ENCODE measurements around the gene ZNF160. TPM values are rescaled to one million over a fixed set of nuclear protein-coding genes. Genes with fewer than 3 reads are reported as not detected.

The ZNF160 gene
- total and polyA plus RNA-seq, 2 experiments from 2014 or later = 16.9 to 48.7 TPM

DNA sequence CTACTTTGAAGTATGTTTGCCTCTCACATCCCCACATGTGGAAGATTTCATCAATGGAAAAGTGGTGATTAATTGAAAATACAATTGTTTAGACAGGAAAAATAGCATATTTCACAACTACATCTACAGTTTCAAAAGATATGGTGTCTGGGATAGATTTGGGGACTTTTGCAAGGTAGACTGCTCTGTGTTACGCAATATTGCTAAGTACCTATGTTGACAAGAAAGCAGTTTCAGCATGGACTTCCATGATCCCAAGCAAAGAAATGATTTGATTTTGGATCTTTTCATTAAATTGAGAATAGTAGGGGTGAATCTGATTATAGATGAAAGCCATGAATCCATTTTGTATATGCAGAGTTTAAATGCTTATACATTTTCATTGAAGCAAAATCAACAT is 10.5 kb downstream of the ZNF160 start:
- peaks cover 10% of the 10 kb centered on the region for H3K27me3 Mint-ChIP-seq (ENCODE audit: insufficient read depth, low read depth, poor library complexity)
- H3K27ac ChIP-seq (ENCODE audit: low read depth) = no peak overlapping the region
- no peak overlapping the region for H3K27ac Mint-ChIP-seq
- peaks cover 4% of the 10 kb centered on the region; the same call in 1 of the 2 replicates for H4K20me1 ChIP-seq (replicated peaks; ENCODE audit: insufficient read depth)
- TF ChIP-seq NANOG (IDR thresholded peaks at IDR 0.05; ENCODE audit: borderline replicate concordance) (no peak), EZH2 (IDR thresholded peaks at IDR 0.05; ENCODE audit: low read depth, unreplicated experiment) (no peak), JUNB (IDR thresholded peaks at IDR 0.05; ENCODE audit: unreplicated experiment) (no peak), EZH2phosphoT487 (IDR thresholded peaks at IDR 0.05; ENCODE audit: unreplicated experiment) (no peak), STAT1 (IDR thresholded peaks at IDR 0.05; ENCODE audit: unreplicated experiment) (no peak), ZNF114 (CRISPR knock-in tag; IDR thresholded peaks at IDR 0.05) (no peak), ZNF331 (CRISPR knock-in tag; IDR thresholded peaks at IDR 0.05; ENCODE audit: low read depth) (no peak), CREB1 (CRISPR knock-in tag; IDR thresholded peaks at IDR 0.05; ENCODE audit: low read depth) (no peak), POLR2AphosphoS5 (IDR thresholded peaks at IDR 0.05; ENCODE audit: low read depth) (no peak)
- TF ChIP-seq, protein P1, sequence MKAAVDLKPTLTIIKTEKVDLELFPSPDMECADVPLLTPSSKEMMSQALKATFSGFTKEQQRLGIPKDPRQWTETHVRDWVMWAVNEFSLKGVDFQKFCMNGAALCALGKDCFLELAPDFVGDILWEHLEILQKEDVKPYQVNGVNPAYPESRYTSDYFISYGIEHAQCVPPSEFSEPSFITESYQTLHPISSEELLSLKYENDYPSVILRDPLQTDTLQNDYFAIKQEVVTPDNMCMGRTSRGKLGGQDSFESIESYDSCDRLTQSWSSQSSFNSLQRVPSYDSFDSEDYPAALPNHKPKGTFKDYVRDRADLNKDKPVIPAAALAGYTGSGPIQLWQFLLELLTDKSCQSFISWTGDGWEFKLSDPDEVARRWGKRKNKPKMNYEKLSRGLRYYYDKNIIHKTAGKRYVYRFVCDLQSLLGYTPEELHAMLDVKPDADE (IDR thresholded peaks at IDR 0.05) = no peak
- TF ChIP-seq, protein P2, sequence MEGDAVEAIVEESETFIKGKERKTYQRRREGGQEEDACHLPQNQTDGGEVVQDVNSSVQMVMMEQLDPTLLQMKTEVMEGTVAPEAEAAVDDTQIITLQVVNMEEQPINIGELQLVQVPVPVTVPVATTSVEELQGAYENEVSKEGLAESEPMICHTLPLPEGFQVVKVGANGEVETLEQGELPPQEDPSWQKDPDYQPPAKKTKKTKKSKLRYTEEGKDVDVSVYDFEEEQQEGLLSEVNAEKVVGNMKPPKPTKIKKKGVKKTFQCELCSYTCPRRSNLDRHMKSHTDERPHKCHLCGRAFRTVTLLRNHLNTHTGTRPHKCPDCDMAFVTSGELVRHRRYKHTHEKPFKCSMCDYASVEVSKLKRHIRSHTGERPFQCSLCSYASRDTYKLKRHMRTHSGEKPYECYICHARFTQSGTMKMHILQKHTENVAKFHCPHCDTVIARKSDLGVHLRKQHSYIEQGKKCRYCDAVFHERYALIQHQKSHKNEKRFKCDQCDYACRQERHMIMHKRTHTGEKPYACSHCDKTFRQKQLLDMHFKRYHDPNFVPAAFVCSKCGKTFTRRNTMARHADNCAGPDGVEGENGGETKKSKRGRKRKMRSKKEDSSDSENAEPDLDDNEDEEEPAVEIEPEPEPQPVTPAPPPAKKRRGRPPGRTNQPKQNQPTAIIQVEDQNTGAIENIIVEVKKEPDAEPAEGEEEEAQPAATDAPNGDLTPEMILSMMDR (conservative IDR thresholded peaks at IDR 0.05; ENCODE audit: low read depth in 2 of 2) = no peak
- TF ChIP-seq, protein P3, sequence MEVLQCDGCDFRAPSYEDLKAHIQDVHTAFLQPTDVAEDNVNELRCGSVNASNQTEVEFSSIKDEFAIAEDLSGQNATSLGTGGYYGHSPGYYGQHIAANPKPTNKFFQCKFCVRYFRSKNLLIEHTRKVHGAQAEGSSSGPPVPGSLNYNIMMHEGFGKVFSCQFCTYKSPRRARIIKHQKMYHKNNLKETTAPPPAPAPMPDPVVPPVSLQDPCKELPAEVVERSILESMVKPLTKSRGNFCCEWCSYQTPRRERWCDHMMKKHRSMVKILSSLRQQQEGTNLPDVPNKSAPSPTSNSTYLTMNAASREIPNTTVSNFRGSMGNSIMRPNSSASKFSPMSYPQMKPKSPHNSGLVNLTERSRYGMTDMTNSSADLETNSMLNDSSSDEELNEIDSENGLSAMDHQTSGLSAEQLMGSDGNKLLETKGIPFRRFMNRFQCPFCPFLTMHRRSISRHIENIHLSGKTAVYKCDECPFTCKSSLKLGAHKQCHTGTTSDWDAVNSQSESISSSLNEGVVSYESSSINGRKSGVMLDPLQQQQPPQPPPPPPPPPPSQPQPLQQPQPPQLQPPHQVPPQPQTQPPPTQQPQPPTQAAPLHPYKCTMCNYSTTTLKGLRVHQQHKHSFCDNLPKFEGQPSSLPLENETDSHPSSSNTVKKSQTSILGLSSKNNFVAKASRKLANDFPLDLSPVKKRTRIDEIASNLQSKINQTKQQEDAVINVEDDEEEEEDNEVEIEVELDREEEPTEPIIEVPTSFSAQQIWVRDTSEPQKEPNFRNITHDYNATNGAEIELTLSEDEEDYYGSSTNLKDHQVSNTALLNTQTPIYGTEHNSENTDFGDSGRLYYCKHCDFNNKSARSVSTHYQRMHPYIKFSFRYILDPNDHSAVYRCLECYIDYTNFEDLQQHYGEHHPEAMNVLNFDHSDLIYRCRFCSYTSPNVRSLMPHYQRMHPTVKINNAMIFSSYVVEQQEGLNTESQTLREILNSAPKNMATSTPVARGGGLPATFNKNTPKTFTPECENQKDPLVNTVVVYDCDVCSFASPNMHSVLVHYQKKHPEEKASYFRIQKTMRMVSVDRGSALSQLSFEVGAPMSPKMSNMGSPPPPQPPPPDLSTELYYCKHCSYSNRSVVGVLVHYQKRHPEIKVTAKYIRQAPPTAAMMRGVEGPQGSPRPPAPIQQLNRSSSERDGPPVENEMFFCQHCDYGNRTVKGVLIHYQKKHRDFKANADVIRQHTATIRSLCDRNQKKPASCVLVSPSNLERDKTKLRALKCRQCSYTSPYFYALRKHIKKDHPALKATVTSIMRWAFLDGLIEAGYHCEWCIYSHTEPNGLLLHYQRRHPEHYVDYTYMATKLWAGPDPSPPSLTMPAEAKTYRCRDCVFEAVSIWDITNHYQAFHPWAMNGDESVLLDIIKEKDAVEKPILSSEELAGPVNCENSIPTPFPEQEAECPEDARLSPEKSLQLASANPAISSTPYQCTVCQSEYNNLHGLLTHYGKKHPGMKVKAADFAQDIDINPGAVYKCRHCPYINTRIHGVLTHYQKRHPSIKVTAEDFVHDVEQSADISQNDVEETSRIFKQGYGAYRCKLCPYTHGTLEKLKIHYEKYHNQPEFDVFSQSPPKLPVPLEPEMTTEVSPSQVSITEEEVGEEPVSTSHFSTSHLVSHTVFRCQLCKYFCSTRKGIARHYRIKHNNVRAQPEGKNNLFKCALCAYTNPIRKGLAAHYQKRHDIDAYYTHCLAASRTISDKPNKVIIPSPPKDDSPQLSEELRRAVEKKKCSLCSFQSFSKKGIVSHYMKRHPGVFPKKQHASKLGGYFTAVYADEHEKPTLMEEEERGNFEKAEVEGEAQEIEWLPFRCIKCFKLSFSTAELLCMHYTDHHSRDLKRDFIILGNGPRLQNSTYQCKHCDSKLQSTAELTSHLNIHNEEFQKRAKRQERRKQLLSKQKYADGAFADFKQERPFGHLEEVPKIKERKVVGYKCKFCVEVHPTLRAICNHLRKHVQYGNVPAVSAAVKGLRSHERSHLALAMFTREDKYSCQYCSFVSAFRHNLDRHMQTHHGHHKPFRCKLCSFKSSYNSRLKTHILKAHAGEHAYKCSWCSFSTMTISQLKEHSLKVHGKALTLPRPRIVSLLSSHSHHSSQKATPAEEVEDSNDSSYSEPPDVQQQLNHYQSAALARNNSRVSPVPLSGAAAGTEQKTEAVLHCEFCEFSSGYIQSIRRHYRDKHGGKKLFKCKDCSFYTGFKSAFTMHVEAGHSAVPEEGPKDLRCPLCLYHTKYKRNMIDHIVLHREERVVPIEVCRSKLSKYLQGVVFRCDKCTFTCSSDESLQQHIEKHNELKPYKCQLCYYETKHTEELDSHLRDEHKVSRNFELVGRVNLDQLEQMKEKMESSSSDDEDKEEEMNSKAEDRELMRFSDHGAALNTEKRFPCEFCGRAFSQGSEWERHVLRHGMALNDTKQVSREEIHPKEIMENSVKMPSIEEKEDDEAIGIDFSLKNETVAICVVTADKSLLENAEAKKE (CRISPR knock-in tag; IDR thresholded peaks at IDR 0.05) = no peak
- TF ChIP-seq, protein P4, sequence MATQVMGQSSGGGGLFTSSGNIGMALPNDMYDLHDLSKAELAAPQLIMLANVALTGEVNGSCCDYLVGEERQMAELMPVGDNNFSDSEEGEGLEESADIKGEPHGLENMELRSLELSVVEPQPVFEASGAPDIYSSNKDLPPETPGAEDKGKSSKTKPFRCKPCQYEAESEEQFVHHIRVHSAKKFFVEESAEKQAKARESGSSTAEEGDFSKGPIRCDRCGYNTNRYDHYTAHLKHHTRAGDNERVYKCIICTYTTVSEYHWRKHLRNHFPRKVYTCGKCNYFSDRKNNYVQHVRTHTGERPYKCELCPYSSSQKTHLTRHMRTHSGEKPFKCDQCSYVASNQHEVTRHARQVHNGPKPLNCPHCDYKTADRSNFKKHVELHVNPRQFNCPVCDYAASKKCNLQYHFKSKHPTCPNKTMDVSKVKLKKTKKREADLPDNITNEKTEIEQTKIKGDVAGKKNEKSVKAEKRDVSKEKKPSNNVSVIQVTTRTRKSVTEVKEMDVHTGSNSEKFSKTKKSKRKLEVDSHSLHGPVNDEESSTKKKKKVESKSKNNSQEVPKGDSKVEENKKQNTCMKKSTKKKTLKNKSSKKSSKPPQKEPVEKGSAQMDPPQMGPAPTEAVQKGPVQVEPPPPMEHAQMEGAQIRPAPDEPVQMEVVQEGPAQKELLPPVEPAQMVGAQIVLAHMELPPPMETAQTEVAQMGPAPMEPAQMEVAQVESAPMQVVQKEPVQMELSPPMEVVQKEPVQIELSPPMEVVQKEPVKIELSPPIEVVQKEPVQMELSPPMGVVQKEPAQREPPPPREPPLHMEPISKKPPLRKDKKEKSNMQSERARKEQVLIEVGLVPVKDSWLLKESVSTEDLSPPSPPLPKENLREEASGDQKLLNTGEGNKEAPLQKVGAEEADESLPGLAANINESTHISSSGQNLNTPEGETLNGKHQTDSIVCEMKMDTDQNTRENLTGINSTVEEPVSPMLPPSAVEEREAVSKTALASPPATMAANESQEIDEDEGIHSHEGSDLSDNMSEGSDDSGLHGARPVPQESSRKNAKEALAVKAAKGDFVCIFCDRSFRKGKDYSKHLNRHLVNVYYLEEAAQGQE (IDR thresholded peaks at IDR 0.05; ENCODE audit: unreplicated experiment) = no peak
- peaks cover 23% of the 10 kb centered on the region for H3K36me3 Mint-ChIP-seq (ENCODE audit: low read depth)
- peaks cover 11% of the 10 kb centered on the region; the same call in 1 of the 2 replicates for H3K36me3 ChIP-seq (ENCODE audit: insufficient read depth)
- peaks cover 23% of the 10 kb centered on the region for H3K4me1 ChIP-seq (ENCODE audit: insufficient read depth)
- no peaks in the 10 kb centered on the region for H3K9me2 ChIP-seq (ENCODE audit: insufficient read depth)
- H3K4me1 Mint-ChIP-seq = peaks cover 31% of the 10 kb centered on the region
- no peak for ATAC-seq
- no peak overlapping the region for H3K4me2 ChIP-seq
- 0 out of 2 replicates have a peak, but pooled peaks cover 3% of the 10 kb centered on the region for H3F3A ChIP-seq (replicated peaks; ENCODE audit: low read depth)
- no peak for DNase-seq (ENCODE audit: low spot score)
- H3K79me2 ChIP-seq (replicated peaks; ENCODE audit: insufficient read depth) = peaks cover 27% of the 10 kb centered on the region
- no peaks in the 10 kb centered on the region for H3K27me3 ChIP-seq (ENCODE audit: insufficient read depth)
- no peak overlapping the region for H3K4me3 Mint-ChIP-seq
- no peak overlapping the region for H2AFZ ChIP-seq
- H3K9me3 Mint-ChIP-seq = no peaks in the 10 kb centered on the region
- no peak overlapping the region for H3K4me3 ChIP-seq
